Activated CD8-positive, alpha-beta memory T cell treated with anti-CD3 and anti-CD28 coated beads for 36 hours (primary cell): Measurements from ENCODE around the gene ZNF148. TPM values are rescaled to one million over a fixed set of nuclear protein-coding genes. Genes with fewer than 3 reads are reported as not detected.

Source experiments
- CTCF ChIA-PET: fragments of 350-600 bp; sonication (Branson Sonifier 250); formaldehyde crosslinking; loops from one replicate; lab custom pipeline; 2021; ENCODE audit warnings: antibody characterized with exemption; lab: Charles Lee
- POLR2A ChIA-PET: fragments of 350-600 bp; sonication (Branson Sonifier 250); formaldehyde crosslinking; loops from one replicate; lab custom pipeline; 2021; ENCODE audit warnings: antibody characterized with exemption; lab: Charles Lee
- total RNA-seq, 2 experiments: library from RNA; stranded (reverse); gene quantifications; one replicate each; pipeline ENCODE4 v1.2.3, GENCODE V29; 2021

Gene ZNF148
- total RNA-seq, 2 experiments from 2014 or later: 34.7 to 36.5 TPM

DNA sequence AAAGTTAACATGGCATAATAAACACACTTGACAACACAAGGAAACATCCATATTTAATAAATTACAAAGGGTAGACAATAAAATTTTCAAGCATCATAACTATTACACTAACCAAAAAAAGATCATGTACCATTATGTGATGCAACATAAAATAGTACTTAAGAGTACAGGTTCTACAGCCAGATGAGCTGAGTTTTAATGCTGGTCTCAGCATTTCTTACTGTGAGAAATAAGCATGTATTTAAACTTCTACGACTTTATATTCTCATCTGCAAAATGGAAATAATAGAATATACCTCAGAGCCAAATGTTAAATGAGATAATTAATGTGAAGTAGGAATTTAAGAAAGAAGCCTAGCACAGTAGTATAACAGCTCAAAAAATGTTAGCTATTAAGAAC is 128.9 kb downstream of the ZNF148 start:
- CTCF ChIA-PET: no interaction called here
- POLR2A ChIA-PET: no interaction called here

- ChIA-PET CTCF (no interaction called here), POLR2A (no interaction called here)
These were observed 129.6 kb downstream of the ZNF148 start for GRCh38 chr3:125245521-125245920.

- CTCF ChIA-PET: interaction anchor here (0.7 kb wide), 1 partner anchor 71 kb away, joined by 4 read pairs; no protein-coding TSS in a partner anchor
- POLR2A ChIA-PET: no interaction called here
These were observed 134.6 kb downstream of the ZNF148 start for GRCh38 chr3:125240496-125240895.

GRCh38 chr3:125239266-125239665 is 135.9 kb downstream of the ZNF148 start:
- ChIA-PET POLR2A (no interaction called here), CTCF (no interaction called here)

DNA sequence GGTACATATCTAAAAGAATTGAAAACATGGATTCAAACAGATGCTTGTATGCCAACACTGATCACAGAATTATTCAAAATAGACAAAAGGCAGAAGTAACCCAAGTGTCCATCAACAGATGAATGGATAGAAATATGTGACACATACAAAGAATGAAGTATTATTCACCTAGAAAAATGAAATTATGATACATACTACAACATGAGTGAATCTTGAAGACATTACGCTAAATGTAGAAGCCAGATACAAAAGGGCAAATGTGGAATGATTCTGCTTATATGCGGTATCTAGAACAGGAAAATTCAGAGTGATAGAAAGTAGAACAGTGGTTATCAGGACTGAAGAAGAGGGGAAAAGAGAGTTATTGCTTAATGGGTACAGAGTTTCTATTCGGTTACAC is 136.4 kb downstream of the ZNF148 start:
- ChIA-PET CTCF (no interaction called here), POLR2A (no interaction called here)

DNA sequence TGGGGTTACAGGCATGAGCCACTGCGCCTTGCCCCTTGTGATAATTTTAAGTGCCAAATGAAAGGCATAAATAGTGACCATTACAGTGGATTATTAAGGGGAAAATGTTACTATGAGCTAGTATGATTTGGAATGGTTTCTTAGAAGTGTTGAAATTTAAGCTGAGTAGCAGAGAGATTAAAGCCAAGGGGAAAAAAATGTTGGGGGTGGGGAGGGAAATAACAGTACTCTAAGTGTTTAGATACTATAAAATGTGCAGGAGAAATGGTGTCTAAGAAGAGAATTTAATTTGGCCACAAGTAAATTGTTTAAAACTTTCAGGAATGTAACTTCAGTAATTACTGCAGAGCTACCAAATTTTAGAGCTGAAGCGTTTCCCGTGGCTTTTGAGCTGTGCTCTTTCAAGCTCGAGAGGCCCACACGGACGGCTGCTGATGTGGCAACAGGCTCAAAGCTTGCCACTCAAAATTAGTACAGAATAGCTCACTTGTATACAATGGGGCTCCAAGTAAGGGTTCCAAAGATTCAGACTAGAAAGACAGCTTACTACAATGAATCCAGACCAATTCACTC is 138.7 kb downstream of the ZNF148 start:
- ChIA-PET POLR2A (interaction anchor here (0.6 kb wide), 1 partner anchor 334 kb away, joined by 3 read pairs; no protein-coding TSS in a partner anchor), CTCF (no interaction called here)

- ChIA-PET CTCF (no interaction called here), POLR2A (no interaction called here)
These were observed 140.3 kb downstream of the ZNF148 start for GRCh38 chr3:125234831-125235230.

DNA sequence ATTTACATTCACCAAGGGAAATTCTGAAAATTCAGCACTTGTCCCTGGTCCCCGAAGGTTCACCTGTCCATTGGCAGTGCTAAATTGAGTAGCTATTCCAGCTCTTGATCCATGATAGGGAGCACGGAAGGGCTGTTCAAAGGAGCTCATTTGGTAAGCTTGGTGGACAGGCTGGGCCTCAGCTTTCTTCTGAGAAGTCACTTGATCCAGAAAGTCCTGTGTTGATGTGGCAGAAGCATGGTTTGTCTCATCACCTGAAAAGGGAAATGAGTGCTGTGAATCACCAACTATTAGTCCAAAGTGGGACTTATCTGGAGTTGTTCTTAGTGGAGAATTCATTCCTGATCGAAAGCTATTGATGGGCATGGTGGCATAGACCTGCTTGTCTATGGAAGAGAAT is 142.7 kb downstream of the ZNF148 start:
- ChIA-PET CTCF (interaction anchor here (1.1 to 1.3 kb wide), 2 partner anchors 37 to 203 kb away, joined by 3 read pairs; no protein-coding TSS in a partner anchor), POLR2A (no interaction called here)

GRCh38 chr3:125231895-125232294 is 143.2 kb downstream of the ZNF148 start:
- CTCF ChIA-PET: interaction anchor here (1.1 to 1.3 kb wide), 2 partner anchors 36 to 203 kb away, joined by 3 read pairs; no protein-coding TSS in a partner anchor
- POLR2A ChIA-PET: no interaction called here

DNA sequence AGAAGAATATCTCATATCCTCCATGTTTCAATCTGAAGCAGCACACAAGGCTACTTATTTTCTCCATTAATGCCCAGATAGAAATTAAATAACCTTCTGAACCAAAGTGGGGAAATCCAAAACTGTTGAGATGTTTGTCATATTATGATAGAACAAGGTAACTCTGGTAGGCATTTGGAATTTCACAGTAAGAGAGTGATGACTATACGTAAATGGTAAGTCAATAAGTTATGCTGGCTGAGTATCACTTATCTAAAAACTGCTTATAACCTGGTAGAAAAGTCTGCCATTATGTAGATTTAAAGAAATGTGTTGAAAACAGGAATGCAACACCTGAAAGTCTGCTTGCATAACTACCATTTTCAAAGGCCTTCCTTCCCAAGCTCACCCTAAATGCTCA is 145.4 kb downstream of the ZNF148 start:
- CTCF ChIA-PET: no interaction called here
- POLR2A ChIA-PET: no interaction called here

GRCh38 chr3:125229168-125229567 is 146.0 kb downstream of the ZNF148 start:
- ChIA-PET CTCF (no interaction called here), POLR2A (interaction anchor here (0.6 kb wide), 1 partner anchor 369 kb away, joined by 6 read pairs; no protein-coding TSS in a partner anchor)

DNA sequence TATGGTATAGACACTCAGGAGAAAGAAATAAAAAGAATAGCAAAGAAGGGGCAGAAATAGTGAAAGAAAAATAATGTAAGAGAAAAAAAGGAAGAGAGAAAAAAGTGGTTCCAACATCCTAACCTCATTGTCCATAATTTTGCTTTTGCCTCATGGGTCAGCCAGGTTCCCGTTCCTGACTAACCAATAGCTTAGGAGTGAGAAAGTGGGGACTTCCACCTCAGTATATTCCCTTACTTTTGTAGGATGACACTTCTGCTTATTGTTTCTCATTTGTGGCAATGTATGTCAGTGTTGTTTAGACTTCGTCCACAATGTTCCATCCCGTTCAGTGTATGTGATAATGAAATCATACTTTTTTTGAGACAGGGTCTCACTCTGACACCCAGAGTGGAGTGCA is 153.3 kb downstream of the ZNF148 start:
- ChIA-PET CTCF (no interaction called here), POLR2A (no interaction called here)

GRCh38 chr3:125220727-125221429 is 154.2 kb downstream of the ZNF148 start:
- CTCF ChIA-PET: no interaction called here
- POLR2A ChIA-PET: no interaction called here

DNA sequence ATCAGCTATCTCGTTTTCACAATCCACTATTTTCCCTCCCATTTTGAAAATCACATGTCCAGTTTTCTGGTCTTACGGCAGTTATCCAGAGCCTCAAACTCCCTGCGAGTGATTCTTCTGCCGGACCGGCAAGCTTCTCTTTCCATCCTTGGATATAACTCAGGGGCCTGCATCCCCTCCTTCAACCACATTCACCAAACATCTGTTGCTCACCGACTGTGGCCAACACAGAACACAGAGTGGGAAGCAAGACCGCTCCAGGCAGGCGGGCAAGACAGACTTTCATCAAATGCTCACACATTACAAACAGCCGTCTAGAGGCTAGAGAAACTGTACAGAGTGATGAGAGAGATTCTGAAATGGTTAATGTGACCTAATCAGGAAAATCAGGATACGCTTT is 154.9 kb downstream of the ZNF148 start:
- CTCF ChIA-PET: no interaction called here
- POLR2A ChIA-PET: no interaction called here

DNA sequence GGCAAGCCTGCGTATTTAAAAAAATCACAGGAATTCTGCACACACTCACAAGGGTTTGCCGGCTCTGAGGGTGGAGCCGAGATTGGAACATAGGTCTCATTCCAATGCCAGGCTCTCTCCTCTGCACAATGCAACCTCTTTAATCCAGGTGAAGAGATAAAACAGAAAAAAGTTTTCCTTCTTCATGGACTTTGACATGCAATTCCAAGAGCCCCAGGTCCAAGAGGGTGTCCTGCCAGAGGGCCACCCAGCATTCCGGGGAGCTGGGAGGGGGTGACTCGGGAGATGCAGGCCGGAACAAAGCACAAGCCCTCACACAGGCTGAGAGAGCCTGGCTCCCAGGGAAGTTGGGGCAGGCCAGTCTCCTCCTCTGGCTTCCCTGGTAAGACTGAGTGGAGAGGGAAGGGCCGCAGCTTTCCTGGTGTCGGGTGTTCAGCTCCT is 155.8 kb downstream of the ZNF148 start:
- POLR2A ChIA-PET: no interaction called here
- CTCF ChIA-PET: no interaction called here

GRCh38 chr3:125214738-125215137 is 160.4 kb downstream of the ZNF148 start:
- POLR2A ChIA-PET: no interaction called here

DNA sequence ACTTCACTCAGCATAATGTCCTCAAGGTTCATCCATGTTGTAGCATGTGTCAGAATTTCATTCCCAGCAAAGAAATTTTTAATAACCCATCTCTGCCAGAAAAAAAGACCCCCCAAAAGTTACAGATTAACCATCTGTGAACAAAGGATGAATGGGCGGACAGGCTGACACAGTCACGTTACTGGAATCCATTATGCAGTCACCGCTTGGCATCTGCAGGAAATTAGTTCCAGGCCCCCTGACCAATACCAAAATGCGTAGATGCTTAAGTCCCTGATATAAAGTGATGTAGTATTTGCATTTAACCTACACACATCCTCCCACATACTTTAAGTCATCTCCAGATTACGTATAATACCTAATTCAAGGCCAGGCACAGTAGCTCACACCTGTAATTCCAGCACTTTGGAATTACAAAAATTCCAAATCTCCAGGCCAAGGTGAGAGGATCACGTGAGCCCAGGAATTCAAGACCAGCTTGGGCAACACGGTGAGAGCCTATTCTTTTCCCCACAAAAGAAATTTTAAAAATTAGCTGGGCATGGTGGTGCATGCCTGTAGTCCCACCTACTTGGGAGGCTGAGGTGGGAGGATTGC is 161.1 kb downstream of the ZNF148 start:
- CTCF ChIA-PET: interaction anchor here (1.3 kb wide), 1 partner anchor 12 kb away, joined by 4 read pairs; no protein-coding TSS in a partner anchor

More at GRCh38 chr3:125214738-125215137, 160.4 kb downstream of the ZNF148 start:
- CTCF ChIA-PET: interaction anchor here (0.6 to 1.3 kb wide), 5 partner anchors 12 to 161 kb away, joined by 3 to 4 read pairs (median 3); no protein-coding TSS in a partner anchor

DNA sequence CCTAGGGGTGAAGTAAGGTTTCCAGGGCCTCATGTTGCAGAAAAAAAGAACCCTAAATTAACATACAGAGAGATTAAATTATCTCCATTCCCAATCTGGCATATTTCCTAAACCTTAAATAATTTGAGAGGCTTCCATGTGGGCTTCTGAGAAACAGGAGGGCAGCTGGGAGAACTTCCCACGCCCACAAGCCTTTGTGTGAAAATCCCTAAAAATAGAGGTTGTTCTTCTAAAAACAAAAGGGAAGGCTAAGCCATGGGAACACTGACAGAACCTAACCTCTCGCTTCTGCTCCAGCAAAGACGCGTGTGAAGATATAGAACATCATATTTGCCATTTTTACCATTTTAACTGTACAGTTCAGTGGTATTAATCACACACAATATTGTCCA is 161.8 kb downstream of the ZNF148 start:
- POLR2A ChIA-PET: no interaction called here
- CTCF ChIA-PET: no interaction called here

More for the DNA sequence above, 161.1 kb downstream of the ZNF148 start:
- POLR2A ChIA-PET: no interaction called here

GRCh38 chr3:125212509-125213363 is 162.4 kb downstream of the ZNF148 start, which contains the start of gene SLC12A8:
Gene SLC12A8, minus strand, starts transcription at chr3:125212748. Its CDS starts 1,399 bp downstream, at chr3:125211349.
- ChIA-PET POLR2A (interaction anchor here (0.5 kb wide), 1 partner anchor 37 kb away, joined by 3 read pairs; no protein-coding TSS in a partner anchor), CTCF (no interaction called here)
